Activated CD4-positive, CD25-positive, alpha-beta regulatory T cell (primary cell): ENCODE measurements around the gene LKAAEAR1.

Experiments
- DNase-seq, 4 experiments: peaks; one replicate each; lab custom pipeline; 2025; lab: John Stamatoyannopoulos, UW

The LKAAEAR1 gene

DNA sequence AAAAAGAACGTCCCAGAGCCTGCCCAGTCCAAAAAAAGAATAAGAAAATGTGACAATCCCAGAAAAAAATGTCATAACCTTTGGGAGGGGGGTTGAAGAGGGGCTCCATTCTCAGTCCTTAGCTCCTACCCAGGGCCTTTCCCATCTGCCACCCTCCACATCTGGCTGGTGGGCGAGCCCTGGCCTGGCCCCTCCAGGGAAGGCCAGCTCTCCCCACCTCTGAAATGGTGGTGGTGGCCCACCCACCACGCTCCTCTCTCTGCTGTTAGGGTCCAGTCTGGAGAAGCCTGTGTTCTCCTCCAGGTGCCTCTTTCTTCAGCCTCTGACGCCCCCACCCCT, 5.3 kb downstream of the LKAAEAR1 start:
- DNase-seq, result no peak

DNA sequence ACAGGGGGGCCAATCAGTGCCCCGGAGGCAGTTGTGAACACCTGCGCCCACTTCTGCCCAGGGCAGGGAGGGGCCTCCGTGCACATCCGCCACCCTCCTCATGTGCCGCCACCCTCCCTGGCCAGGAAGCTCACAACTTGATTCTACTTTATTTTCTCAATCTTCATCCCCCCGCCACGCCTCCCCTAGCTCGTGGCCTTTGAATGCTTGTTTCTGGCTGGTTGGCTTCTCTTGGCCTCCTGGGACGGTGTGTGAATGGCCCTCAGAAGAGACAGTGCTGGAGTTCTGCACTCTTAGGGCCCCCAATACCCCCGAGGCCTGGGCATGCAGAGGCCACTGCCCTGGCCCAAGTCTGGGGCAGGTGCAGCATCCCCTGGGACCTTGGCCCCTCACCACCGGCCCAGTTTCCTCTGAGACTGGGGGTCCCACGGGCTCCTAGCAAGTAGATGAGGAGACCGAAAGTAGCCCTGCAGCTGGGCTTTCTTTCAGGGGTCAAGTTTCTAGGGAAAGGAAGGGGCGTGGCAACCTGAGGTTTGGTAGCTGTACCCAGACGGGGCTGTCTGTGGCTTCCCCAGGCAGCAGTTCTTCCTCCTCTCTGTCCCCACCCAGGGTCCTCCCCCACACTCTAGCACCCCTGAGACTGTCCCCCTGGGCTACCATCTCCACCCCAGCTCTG, 6.2 kb downstream of the LKAAEAR1 start:
- DNase-seq, result peak in 2 of 4 experiments; percentile 59

DNA sequence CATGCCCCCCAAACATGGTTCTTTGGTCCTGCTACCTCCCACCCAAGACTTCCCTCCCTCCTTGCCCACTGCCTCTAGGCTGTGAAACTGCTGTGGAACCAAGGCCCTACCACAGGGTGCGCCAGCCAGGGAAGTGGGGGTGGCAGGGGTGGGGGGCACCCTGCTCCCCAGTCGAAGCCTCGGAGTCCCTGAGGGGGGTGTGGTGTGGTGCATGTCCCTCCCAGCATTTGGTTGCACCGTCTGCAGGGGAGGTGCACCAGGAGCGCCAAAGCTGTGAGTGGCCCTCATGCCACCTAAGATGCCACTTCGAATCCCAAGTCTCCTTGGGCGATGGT, 6.7 kb downstream of the LKAAEAR1 start:
- DNase-seq, result no peak

DNA sequence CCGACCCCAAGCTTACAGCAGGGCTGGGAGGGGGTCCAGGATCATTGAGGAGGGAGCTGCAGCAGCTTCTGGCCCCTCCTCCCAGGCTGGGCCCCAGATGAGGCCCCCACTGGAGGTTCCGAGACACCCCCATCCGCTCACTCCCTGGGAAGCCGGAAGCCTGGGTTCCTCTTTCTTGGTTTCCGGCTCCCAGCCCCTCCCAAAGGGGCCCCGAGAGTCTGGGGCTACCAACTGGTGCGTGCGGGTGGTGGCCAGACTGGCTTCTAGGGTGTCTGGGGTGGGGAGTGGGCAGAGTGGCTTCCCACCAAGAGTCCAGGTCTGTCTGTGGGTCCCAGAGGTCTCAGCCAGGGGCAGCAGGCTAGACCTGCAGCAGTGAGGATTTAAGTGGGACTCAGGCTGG, 7.1 kb downstream of the LKAAEAR1 start:
- DNase-seq, result peak in 2 of 4 experiments; percentile 15 to 20

DNA sequence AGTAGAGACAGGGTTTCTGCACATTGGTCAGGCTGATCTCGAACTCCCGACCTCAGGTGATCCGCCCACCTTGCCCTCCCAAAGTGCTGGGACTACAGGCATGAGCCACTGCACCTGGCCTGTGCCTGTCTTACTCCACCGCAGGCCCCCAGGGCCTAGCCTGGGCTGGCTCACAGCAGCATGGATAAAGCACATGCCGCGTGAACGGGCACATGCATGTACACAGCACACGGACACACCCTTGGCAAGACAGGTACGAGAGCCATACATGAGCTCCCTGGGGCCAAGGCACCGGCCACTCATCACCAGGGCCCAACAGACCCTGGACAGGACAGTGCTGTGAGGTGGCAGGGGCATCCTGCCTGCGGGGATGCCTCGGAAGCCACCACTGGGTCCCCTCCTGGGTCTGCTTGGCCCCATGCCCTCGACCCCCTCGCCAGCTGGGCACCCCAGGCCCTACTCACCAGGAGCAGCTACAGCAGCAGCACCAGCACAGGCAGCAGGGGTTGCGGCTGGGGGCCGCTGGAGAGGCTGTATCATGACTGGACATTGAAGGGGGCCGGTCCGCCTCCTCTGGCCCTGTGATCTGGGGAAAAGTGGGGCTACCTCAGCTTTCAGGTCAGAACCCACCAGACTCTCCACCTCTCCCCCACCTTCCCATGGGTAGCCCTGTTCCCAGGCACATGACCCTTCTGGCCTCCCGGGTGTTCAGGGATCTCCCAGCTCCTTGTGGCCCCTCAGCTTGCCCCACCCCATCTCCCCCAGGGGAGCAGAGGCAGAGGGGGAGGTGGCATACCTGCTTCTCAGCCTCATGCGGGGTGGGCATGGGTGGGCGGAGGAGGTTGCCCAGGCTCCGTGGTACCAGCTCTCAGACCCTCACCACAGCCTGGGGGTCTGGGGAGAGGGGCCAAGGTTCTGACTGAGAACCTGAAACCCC, 7.9 kb downstream of the LKAAEAR1 start:
- DNase-seq, result no peak

DNA sequence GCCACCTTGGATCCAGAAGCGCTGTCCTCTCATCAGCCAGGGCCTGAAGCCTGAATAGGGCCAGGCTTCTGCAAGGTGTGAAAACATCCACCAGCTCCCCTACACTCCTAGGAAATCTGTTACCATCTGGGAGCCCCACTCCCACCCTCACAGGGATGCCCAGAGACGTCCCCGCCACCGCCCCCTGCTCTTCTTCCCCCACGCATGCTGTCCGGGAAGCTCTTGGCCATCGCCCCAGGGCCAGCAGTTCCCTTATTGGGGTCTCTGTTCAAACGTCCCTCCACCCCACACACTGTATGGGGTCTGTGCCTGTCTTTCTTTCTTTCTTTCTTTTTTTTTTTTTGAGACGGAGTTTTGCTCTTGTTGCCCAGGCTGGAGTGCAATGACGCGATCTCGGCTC, 8.6 kb downstream of the LKAAEAR1 start:
- no peak for DNase-seq

DNA sequence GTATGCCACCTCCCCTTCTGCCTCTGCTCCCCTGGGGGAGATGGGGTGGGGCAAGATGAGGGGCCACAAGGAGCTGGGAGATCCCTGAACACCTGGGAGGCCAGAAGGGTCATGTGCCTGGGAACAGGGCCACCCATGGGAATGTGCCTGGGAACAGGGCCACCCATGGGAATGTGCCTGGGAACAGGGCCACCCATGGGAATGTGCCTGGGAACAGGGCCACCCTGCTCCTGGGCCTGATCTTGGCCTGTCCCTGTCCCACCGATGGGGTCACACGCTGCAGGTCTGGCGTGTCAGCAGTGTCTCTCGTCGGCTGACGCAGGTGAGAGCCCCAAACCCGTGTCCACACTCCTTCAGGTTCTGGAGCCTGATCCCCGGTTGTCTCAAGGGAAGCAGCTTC, 9.2 kb downstream of the LKAAEAR1 start:
- no peak for DNase-seq

DNA sequence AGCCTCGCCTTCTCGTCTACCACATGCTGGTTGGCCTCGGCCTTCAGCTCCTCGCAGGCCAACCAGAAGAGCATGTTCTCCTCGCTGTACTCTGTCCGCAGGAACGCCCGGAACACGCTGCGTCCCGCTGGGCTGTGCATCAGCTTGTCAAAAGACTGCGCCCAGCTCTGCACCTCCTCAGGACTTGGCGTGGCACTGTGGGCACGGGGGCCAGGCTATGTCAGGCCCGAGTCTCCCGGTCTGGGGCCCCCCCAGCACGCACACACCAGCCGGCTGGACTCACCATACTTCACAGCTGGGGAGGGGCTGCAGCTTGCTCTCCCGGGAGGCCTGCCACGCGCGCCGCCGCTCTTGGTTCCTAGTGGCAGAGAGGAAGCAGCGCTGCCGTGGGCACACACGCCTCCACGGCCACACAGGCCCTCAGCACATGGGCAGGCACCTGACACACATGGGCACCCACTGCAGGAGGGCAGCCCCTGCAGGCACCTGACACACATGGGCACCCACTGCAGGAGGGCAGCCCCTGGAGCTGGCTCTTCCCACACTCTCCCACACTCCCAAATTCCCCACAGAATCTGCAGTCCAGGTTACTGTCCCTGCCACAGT, 9.9 kb downstream of the LKAAEAR1 start:
- no peak for DNase-seq

DNA sequence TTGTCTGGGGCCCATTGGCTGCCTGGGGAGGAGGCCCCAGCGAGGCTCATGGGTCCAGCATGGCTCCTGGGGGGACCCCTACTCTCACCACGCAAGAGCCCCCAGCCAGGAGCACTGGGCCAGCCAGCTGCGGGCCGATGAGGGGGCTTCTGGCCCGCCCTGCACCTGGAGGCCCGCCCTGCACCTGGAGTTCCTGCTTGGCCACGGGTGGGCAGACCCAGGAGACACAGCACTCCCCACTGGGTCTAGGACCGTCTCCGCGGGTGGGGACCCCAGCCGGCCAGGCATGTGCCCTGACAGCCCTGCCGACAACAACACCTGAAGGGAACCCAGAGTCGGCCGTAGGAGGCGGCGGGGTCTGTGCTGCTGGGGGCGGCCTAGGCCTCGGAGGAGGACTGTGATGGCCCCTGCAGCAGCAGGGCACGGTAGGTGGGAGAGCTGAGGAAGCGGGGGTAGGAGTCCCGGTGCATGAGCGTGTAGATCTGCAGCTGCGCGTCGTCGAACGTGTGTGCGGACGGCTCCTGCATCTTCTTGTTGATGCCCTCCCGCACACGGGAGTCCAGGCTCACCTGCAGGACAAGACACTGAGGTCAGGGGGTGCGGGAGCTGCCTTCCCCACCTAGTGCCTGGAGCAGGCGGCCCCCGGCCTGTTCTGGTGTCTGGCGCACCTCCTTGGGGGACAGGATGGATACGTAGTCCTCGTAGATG, 10.6 kb downstream of the LKAAEAR1 start:
- DNase-seq, result no peak

DNA sequence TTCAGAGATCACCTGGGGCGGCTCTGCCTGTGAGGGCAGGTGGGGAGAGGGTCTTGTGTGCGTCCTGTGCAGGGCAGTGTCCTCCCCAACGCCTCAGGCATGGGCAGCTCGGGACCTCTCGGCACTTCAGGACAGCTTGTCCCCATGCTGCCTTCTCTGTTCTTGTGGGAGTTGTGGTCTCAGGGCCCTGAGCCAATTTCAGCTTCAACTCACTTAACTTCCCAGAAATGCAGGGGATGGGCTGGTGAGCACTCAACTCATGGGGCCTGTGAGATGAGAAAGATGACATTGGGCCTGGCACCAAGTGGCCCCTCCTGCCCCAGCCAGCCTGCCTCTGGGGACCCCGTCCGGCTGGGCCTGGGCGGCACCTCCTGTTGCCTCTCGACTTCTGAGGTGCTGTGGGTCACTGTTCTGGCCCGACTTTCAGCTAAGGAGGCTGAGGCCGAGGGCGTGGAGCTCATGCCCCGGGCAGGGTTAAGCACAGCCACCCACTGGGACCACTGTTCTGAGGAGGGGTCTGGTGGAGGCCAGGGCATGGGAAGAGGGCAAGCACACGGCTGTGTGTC, 11.6 kb downstream of the LKAAEAR1 start:
- no peak for DNase-seq

DNA sequence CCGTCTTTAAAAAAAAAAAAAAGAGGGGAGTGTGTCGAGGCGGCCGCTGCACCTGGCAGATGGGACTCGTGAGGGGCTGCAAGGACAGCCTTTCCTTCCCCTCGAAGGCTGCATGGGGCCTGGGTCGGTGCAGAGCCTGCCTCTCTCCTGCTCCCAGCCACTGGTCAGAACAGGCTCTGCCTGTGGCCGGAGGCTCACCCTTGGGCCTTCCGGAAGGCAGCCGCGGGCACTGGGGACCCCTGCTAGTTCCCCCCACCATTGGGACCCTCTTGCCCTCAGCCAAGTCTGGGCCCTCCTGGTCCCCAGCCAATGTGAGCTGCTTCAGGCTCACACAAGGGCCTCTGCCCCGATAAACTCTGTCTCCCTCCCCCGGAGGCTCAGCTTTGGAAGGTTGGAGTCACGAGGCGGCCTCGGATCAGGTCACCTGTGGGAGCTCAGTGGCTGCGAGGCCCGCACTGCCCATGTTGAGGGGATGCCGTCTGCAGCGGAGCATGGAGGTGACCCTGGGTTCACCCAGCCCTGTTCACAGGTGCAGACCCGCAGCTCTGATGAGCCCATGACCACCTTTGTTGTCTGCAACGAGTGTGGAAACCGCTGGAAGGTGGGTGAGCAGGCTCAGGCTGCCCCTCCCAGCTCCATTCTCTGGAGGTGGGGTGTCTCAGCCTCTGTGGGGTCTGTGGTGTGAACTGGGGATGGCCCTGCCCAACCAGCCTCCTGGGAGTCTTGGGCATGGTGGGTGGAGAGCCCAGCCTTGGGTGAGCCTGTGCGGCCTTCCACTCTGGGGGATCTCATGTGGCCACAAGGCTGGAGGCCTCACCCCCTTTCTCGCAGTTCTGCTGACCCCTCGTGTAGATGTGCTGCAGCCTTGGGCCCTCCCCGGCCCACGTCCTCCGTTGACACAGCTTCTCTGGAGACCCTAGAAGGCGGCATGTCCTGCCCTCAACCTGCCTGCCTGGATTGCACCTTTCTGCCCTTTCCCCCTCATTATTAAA, 12.6 kb downstream of the LKAAEAR1 start:
- DNase-seq, result no peak

DNA sequence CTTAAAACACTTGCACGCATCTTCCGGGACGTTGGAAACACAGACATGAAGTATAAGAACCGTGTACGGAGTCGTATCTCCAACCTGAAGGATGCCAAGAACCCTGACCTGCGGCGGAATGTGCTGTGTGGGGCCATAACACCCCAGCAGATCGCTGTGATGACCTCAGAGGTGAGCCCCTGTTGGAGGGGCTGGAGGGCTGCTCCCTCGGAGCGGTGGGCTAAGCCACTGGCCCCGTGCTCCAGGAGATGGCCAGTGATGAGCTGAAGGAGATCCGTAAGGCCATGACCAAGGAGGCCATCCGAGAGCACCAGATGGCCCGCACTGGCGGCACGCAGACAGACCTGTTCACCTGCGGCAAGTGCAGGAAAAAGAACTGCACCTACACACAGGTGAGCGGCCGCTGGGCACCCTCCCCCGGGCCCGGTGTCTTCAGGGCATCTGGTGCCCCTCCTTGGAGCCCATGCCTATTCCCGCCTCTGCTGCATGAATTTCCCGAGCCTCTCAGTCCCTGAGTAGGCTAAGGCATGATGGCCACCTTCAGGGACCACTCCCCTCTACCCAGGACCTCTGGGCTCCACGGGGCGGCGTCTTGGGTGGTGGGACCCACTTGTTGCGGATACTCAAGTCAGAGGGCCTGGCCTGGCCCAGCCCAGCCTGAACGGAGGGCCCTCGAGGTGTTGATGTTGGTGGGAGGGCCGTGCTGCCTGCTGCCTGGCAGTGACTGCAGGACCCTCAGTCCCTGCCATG, 13.8 kb downstream of the LKAAEAR1 start:
- DNase-seq, result no peak

DNA sequence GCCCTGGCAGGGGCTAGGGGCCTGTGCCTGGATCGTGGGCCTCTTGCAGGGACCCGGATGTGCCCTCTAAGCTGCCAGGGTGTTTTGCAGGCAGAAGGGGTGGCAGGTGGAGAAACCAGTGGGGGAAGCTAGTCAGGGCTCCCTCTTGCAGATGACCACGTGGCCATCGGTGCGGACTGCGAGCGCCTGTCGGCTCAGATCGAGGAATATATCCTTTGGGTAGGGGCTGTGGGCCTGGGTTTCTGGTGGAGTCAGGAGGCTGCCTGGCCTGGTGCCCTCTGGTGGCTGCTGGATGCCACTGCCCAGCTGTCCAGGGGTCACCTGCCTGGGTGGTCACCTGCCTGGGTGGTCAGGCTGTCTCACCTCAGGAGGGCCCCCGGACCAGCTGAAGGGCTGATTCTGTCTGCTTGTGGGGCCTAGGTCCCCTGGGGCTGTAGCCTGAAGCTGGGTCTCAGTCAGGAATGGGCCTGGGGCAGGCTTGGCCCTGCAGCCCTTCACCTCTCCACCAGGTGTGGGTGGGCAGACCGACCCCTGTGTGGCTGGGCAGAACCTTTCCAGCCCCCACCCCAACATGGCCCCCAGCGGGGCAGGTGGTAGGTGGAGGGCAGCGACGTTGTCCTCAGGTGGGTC, 14.5 kb downstream of the LKAAEAR1 start:
- DNase-seq, result no peak

DNA sequence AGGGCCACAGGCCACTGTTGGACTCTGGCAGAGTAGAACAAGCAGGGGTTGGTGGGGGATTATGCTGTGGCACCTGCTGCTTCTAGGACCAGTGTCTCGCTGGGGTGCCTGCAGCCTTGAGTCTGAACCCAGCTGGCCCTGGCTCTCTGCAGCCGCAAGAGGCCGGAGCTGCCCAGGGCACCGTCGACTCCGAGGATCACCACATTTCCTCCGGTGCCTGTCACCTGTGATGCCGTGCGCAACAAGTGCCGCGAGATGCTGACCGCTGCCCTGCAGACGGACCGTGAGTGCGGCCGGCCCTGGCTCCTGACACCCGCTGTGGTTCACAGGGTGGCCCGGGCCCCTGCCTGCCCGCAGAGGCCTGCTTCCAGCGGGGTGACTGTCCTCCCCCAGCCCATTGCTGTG, 15.0 kb downstream of the LKAAEAR1 start:
- no peak for DNase-seq

DNA sequence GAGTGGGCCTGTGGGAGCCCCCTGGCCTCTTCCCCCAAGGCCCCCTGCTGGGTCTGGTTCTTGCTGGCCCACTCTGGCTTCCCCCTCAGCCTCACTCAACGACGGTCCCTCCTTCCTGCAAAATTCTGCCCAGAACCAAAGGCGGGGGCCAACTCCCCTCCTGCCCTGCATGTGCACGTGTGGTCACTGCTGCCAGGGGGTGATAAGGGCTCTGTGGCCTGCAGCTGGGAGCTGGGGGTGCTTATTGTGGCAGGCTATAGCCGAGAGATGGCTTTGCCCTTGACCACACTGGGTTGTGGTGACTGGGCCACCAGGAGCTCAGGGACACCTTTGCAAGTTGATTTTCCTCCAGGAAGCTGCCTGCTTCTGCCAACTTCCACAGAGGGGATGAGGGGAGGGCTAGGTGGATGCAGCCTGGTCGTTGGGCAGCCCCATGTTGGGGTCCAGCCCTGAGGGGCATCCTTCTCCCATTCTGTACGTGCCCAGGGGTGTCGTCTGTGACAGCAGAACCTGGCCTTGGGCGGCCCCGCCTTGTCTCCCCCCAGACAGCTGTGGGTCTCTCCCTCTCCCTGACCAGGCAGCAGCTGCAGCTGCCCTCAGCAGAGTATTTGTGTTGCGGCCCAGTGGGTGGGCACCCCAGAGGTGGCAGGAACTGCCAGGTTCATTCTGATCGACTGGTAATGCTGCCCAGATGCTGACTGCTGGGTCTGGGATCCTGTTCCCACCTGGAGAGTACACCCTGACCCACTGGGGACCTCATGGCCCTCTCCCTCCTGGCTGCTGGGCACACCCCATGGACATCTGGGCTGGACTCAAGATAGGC, 15.6 kb downstream of the LKAAEAR1 start:
- no peak for DNase-seq

DNA sequence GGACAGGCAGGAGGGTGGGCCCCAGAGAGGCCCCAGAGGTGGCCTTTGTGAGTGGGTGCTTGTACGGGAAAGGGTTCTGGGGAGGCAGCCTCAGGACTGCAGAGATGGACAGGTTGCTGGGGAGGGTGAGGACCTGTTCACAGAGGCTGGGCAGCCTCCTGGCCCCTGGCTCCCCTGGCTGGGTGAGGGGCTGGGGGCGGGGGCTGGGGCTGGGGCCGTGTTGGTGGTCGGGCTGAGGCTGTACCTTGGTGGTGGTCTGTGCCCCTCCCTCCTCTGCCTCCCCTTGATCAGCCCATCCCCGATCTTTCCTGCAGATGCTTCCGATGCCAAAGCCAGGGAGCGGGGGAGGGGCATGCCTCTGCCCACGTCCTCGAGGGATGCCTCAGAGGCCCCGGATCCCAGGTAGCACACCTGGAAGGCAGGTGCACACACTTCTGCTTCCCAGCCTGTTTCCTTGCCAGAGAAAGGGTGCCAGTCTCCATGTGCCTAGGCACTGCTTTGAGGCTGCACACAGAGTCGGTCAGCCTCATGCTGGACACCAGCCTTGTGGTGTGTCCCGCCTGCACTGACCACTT, 16.4 kb downstream of the LKAAEAR1 start:
- DNase-seq, result no peak

DNA sequence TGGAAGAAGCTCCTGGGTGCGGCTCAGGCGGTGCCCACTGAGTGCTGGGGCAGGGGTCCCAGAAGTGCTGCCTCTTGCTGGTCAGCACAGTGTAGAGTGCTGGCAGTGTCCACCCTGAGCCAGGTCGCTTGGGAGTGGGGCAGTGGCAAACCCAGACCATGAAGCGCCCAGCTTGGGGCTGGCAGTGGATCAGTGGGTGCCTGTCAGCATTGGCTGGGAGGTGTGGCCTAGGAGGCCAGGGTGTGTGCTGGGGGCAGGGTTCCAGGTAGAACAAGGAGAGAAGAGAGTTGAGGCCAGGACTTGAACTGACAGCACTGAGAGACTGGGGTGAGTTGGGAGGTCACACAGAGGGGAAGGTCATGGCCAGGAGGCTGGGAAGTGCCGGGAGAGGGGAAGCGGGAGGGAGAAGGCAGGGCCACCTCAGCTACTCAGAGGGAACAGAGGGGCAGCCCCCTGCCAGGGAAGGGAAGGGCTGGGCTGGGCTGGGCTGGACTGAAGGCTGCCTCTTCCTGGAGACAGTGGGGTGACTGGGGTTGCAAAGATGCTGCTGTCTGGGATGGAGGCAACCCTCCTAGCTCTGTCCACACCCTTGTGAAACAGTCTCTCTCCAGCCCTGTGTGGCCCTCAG, 17.1 kb downstream of the LKAAEAR1 start:
- DNase-seq, result no peak

DNA sequence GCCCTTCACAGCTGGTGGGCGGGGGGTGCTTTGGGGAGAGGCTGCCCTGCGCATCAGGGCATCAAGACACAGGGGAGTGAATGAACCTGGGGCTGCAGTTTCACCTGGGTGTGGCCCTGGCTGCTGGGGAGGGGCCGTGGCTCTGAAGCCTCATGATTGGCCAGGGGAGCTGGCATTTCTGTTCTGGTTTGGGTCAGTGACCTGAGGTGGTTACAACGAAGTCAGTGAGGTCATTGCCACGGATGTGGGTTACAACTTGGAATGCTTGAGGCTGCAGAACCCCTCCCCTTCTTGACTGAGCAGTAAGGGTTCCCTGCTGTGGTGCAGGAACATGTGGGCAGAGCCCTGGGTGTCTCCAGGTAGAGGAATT, 18.2 kb downstream of the LKAAEAR1 start:
- DNase-seq, result no peak
